CD14-positive monocyte (primary cell): ENCODE measurements around the gene TNKS1BP1. TPM values are rescaled to one million over a fixed set of nuclear protein-coding genes. Genes with fewer than 3 reads are reported as not detected.
"Not testable (repeated sequence)": the region's sequence is repeated elsewhere in the genome, so short reads cannot be mapped to it uniquely, and the experiment has no call there.

Experiments
- DNase-seq, 3 donors: peaks; one replicate each; pipeline ENCODE4 v3.0.0-alpha.2; 2011 to 2022
- H2AFZ ChIP-seq: 2 replicates; pipeline ENCODE4 v1.6.0; 2012; ENCODE audit warnings: mild to moderate bottlenecking, low read depth, low read length, inconsistent platforms; ENCODE audit not compliant: insufficient read depth, poor library complexity, severe bottlenecking
- H3K27ac ChIP-seq, 2 donors: 1 replicate in 1 of 2; 2 replicates in 1 of 2; pipeline ENCODE4 v1.5.1; 2012 to 2013; ENCODE audit warnings: low read length in 2 of 2, control low read depth in 1 of 2, inconsistent platforms in 1 of 2, low read depth in 1 of 2, mild to moderate bottlenecking in 1 of 2
- H3K27me3 ChIP-seq, 2 donors: one replicate each; pipeline versions ENCODE4 v1.6.0 to v1.6.1; 2011 to 2013; ENCODE audit warnings: low read length in 2 of 2; ENCODE audit not compliant: control insufficient read depth in 2 of 2, insufficient read depth in 2 of 2
- H3K36me3 ChIP-seq, 2 donors: replicated peaks in 1 of 2; 1 replicate in 1 of 2; 2 replicates in 1 of 2; pipeline versions ENCODE4 v1.5.1 to v1.6.1; 2012 to 2013; ENCODE audit warnings: low read length in 2 of 2, control low read depth in 1 of 2, inconsistent platforms in 1 of 2, mild to moderate bottlenecking in 1 of 2; ENCODE audit not compliant: insufficient read depth in 2 of 2, control insufficient read depth in 1 of 2
- H3K4me1 ChIP-seq, 2 donors: 1 replicate in 1 of 2; 2 replicates in 1 of 2; pipeline versions ENCODE4 v1.5.1 to v1.6.1; 2012 to 2013; ENCODE audit warnings: low read length in 2 of 2, control low read depth in 1 of 2, inconsistent platforms in 1 of 2, mild to moderate bottlenecking in 1 of 2, moderate library complexity in 1 of 2; ENCODE audit not compliant: insufficient read depth in 2 of 2, control insufficient read depth in 1 of 2
- H3K4me2 ChIP-seq: replicated peaks from 2 replicates; pipeline ENCODE3; 2012; ENCODE audit warnings: low read length, moderate library complexity, mild to moderate bottlenecking; ENCODE audit not compliant: poor library complexity, severe bottlenecking; ENCODE audit errors: extremely low read depth
- H3K4me3 ChIP-seq, 3 experiments: fragments of 200-600 bp in 1 of 3; sonication (generic) in 1 of 3; replicated peaks in 1 of 3; 1 replicate in 2 of 3; 2 replicates in 1 of 3; pipeline ENCODE4 v1.5.1; 2011 to 2013; ENCODE audit warnings: low read length in 3 of 3, mild to moderate bottlenecking in 3 of 3, control low read depth in 2 of 3, low read depth in 2 of 3, inconsistent platforms in 1 of 3, moderate library complexity in 1 of 3
- H3K79me2 ChIP-seq: 2 replicates; pipeline ENCODE4 v1.6.0; 2012; ENCODE audit warnings: mild to moderate bottlenecking, control low read depth, inconsistent platforms, low read length, moderate library complexity; ENCODE audit not compliant: insufficient read depth
- H3K9ac ChIP-seq: 2 replicates; pipeline ENCODE4 v1.6.0; 2017; ENCODE audit warnings: low read length, mild to moderate bottlenecking; ENCODE audit not compliant: insufficient read depth, poor library complexity, severe bottlenecking
- H3K9me3 ChIP-seq, 2 donors: replicated peaks in 1 of 2; 1 replicate in 1 of 2; 2 replicates in 1 of 2; pipeline versions ENCODE4 v1.5.1 to v1.6.1; 2012 to 2013; ENCODE audit warnings: low read length in 2 of 2, control low read depth in 1 of 2; ENCODE audit not compliant: control insufficient read depth in 1 of 2, insufficient read depth in 1 of 2
- H4K20me1 ChIP-seq: 2 replicates; pipeline ENCODE4 v1.6.0; 2012; ENCODE audit warnings: mild to moderate bottlenecking, low read length, control low read depth, moderate library complexity; ENCODE audit not compliant: insufficient read depth
- H3K27ac Mint-ChIP-seq, 7 donors: one replicate each; pipeline ENCODE4 v1.8.0; 2020; ENCODE audit warnings: mild to moderate bottlenecking in 7 of 7, mixed read lengths in 7 of 7, moderate library complexity in 6 of 7, inconsistent platforms in 2 of 7
- H3K27me3 Mint-ChIP-seq, 3 donors: one replicate each; pipeline ENCODE4 v1.8.0; 2021 to 2022; ENCODE audit warnings: low read depth in 3 of 3, mild to moderate bottlenecking in 3 of 3, mixed read lengths in 3 of 3, moderate library complexity in 3 of 3, inconsistent platforms in 1 of 3
- H3K36me3 Mint-ChIP-seq, 2 donors: one replicate each; pipeline ENCODE4 v1.8.0; 2020; ENCODE audit warnings: mixed read lengths in 2 of 2, inconsistent platforms in 1 of 2, mild to moderate bottlenecking in 1 of 2
- H3K4me1 Mint-ChIP-seq: one replicate; pipeline ENCODE4 v1.8.0; 2020; ENCODE audit warnings: mild to moderate bottlenecking, mixed read lengths
- H3K4me3 Mint-ChIP-seq, 2 donors: one replicate each; pipeline ENCODE4 v1.8.0; 2020; ENCODE audit warnings: mild to moderate bottlenecking in 2 of 2, mixed read lengths in 2 of 2, moderate library complexity in 1 of 2
- H3K9me3 Mint-ChIP-seq, 7 donors: one replicate each; pipeline ENCODE4 v1.8.0; 2020 to 2022; ENCODE audit warnings: mixed read lengths in 7 of 7, mild to moderate bottlenecking in 6 of 7, moderate library complexity in 6 of 7, inconsistent platforms in 2 of 7
- WGBS: methylation state at CpG from one replicate; pipeline ENCODE4 v1.1.5; 2013; ENCODE audit warnings: missing lambda C conversion rate; ENCODE audit not compliant: insufficient coverage; 5-methylcytosine and 5-hydroxymethylcytosine counted together
- intact Hi-C, 2 donors: fragments of 100-400 bp; cut with micrococcal nuclease; formaldehyde crosslinking; loops; one replicate each; pipeline versions ENCODE4 v1.15.0 to v1.15.1; 2023
- polyA plus RNA-seq, 3 donors: library from polyadenylated mRNA; depleted of rRNA in 1 of 3; unstranded in 2 of 3; stranded (reverse) in 1 of 3; fragments of 300-500 nt in 2 of 3; fragments of >200 nt in 1 of 3; fragmentation: Illumina TruSeq in 2 of 3; gene quantifications; 1 replicate in 2 of 3; 2 replicates in 1 of 3; pipeline ENCODE4 v1.2.3, GENCODE V29; 2012 to 2021
- TF ChIP-seq, protein P1 (sequence below): fragments of 200-600 bp; IDR thresholded peaks from one replicate; pipeline ENCODE4 v1.8.0; 2022; ENCODE audit warnings: antibody characterized with exemption, mild to moderate bottlenecking

Gene TNKS1BP1
- polyA plus RNA-seq, 3 donors, result 0.29 to 1.2 (median 0.50) TPM

- no peak for DNase-seq
- Histone ChIP-seq H3K4me1 (peaks cover 17 to 19% of the 10 kb centered on the region in 2 donors), H4K20me1 (no peaks in the 10 kb centered on the region), H3K36me3 (no peaks in the 10 kb centered on the region), H3K9me3 (no peaks in the 10 kb centered on the region), H3K79me2 (peaks cover 12% of the 10 kb centered on the region), H3K9ac (no peak overlapping the region), H3K27me3 (no peaks in the 10 kb centered on the region), H2AFZ (no peak overlapping the region), H3K27ac (no peak overlapping the region), H3K4me3 (no peak overlapping the region), H3K4me2 (no peak overlapping the region)
- peaks cover 0 to 2% (median 0%) of the 10 kb centered on the region in 7 donors for H3K9me3 Mint-ChIP-seq
- WGBS, result 90% methylated on average over 5 of the region's 5 CpGs
- peaks cover 7 to 11% (median 8%) of the 10 kb centered on the region in 3 donors for H3K27me3 Mint-ChIP-seq
- H3K4me3 Mint-ChIP-seq, result no peak overlapping the region
- TF ChIP-seq, protein P1, sequence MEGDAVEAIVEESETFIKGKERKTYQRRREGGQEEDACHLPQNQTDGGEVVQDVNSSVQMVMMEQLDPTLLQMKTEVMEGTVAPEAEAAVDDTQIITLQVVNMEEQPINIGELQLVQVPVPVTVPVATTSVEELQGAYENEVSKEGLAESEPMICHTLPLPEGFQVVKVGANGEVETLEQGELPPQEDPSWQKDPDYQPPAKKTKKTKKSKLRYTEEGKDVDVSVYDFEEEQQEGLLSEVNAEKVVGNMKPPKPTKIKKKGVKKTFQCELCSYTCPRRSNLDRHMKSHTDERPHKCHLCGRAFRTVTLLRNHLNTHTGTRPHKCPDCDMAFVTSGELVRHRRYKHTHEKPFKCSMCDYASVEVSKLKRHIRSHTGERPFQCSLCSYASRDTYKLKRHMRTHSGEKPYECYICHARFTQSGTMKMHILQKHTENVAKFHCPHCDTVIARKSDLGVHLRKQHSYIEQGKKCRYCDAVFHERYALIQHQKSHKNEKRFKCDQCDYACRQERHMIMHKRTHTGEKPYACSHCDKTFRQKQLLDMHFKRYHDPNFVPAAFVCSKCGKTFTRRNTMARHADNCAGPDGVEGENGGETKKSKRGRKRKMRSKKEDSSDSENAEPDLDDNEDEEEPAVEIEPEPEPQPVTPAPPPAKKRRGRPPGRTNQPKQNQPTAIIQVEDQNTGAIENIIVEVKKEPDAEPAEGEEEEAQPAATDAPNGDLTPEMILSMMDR, result no peak
- no peaks in the 10 kb centered on the region for H3K36me3 Mint-ChIP-seq
- intact Hi-C loops, result no loop called here
- no peak overlapping the region for H3K27ac Mint-ChIP-seq
- H3K4me1 Mint-ChIP-seq, result peaks cover 18% of the 10 kb centered on the region
Measured at GRCh38 chr11:57339328-57339727, 14.6 kb upstream of the TNKS1BP1 start.

DNA sequence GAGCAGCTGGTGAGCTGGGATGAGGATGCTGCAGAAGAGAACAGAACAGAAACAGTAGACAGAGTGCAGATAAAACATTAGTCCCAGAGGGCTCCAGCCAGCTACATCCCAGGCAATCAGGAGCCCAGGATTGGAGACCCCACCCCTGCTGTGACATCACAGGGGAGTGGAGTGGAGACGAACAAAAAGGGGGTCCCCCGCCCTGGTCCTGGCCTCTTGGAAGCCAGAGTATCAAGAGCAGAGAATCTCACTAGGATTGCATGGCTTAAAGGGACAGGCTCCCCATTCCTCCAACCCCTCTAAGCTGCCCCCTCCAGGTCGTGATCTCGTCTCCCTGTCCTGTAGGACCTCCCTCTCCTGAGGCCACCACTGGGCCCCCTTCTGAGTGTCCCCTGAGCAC is 13.4 kb upstream of the TNKS1BP1 start, which contains the start of gene P2RX3:
TSS of gene P2RX3 (plus strand) at position 211 of the 400 bp plus-strand sequence. CDS start 199 bp downstream, outside the sequence.
- no peak within 1 kb of the TSS for H2AFZ ChIP-seq
- Mint-ChIP-seq H3K27ac (peak within 1 kb of the TSS in 2 of 7 donors; percentile 14 to 43), H3K27me3 (peaks cover 7 to 11% (median 8%) of the 10 kb centered on the region in 3 donors), H3K9me3 (peaks cover 0 to 2% (median 0%) of the 10 kb centered on the region in 7 donors), H3K4me3 (no peak within 1 kb of the TSS), H3K4me1 (peaks cover 25% of the 10 kb centered on the region), H3K36me3 (peaks cover 7 to 8% of the 10 kb centered on the region in 2 donors)
- 100% methylated on average over 2 of the region's 4 CpGs for WGBS
- intact Hi-C loops, result no loop called here
- peaks cover 2 to 8% of the 10 kb centered on the region in 2 donors for H3K36me3 ChIP-seq
- TF ChIP-seq, protein P1, result no peak
- no peak within 1 kb of the TSS for H3K4me3 ChIP-seq
- no peak within 1 kb of the TSS for H3K4me2 ChIP-seq
- no peak within 1 kb of the TSS for H3K9ac ChIP-seq
- H3K27me3 ChIP-seq, result no peaks in the 10 kb centered on the region
- peaks cover 18 to 23% of the 10 kb centered on the region in 2 donors for H3K4me1 ChIP-seq
- H3K79me2 ChIP-seq, result peaks cover 23% of the 10 kb centered on the region
- no peak within 1 kb of the TSS for H3K27ac ChIP-seq
- no peaks in the 10 kb centered on the region for H3K9me3 ChIP-seq
- no peaks in the 10 kb centered on the region for H4K20me1 ChIP-seq
- no peak for DNase-seq

DNA sequence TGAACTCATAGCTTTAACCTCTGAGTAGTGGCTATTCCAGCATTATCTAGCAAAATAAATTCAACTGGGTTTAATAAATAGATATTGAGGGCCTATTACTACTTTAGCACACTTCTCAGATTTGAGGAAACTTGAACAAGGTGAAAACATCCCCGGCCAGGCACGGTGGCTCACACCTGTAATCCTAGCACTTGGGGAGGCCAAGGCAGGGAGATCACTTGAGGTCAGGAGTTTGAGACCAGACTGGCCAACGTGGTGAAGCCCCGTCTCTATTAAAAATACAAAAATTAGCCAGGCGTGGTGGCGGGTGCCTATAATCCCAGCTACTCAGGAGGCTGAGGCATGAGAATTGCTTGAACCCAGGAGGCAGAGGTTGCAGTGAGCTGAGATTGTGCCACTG is 12.1 kb upstream of the TNKS1BP1 start:
- WGBS, result no CpG with 5 or more reads among the region's 6 CpGs
- H3K4me2 ChIP-seq, H3K27ac Mint-ChIP-seq, H3K27me3 ChIP-seq, DNase-seq, H3K4me3 ChIP-seq, H3K9me3 Mint-ChIP-seq, H3K9ac ChIP-seq, intact Hi-C loops, H3K9me3 ChIP-seq, H3K27ac ChIP-seq, H4K20me1 ChIP-seq, H3K4me3 Mint-ChIP-seq: not testable (repeated sequence)
- H3K4me1 Mint-ChIP-seq, result peaks cover 26% of the 10 kb centered on the region
- peak overlapping the region; percentile 87 for H2AFZ ChIP-seq
- peaks cover 15 to 21% of the 10 kb centered on the region in 2 donors for H3K36me3 ChIP-seq
- H3K4me1 ChIP-seq, result peaks cover 18 to 23% of the 10 kb centered on the region in 2 donors
- H3K36me3 Mint-ChIP-seq, result peaks cover 20% of the 10 kb centered on the region in 2 donors
- H3K27me3 Mint-ChIP-seq, result peaks cover 7 to 11% (median 8%) of the 10 kb centered on the region in 3 donors
- peaks cover 28% of the 10 kb centered on the region for H3K79me2 ChIP-seq
